Measurements from ENCODE around the gene CLCN2. TPM values are rescaled to one million over a fixed set of nuclear protein-coding genes. Genes with fewer than 3 reads are reported as not detected.
A peak's percentile ranks its signal among the peaks of the same experiment; 100 is the strongest.
"Not testable (repeated sequence)": the region's sequence is repeated elsewhere in the genome, so short reads cannot be mapped to it uniquely, and the experiment has no call there.

The CLCN2 gene
- total RNA-seq, 1 experiment from 2014 or later = 4.9 TPM

GRCh38 chr3:184348057-184348382, 13.4 kb downstream of the CLCN2 start:
- no peak for DNase-seq (ENCODE audit: extremely low read depth, low read depth)

DNA sequence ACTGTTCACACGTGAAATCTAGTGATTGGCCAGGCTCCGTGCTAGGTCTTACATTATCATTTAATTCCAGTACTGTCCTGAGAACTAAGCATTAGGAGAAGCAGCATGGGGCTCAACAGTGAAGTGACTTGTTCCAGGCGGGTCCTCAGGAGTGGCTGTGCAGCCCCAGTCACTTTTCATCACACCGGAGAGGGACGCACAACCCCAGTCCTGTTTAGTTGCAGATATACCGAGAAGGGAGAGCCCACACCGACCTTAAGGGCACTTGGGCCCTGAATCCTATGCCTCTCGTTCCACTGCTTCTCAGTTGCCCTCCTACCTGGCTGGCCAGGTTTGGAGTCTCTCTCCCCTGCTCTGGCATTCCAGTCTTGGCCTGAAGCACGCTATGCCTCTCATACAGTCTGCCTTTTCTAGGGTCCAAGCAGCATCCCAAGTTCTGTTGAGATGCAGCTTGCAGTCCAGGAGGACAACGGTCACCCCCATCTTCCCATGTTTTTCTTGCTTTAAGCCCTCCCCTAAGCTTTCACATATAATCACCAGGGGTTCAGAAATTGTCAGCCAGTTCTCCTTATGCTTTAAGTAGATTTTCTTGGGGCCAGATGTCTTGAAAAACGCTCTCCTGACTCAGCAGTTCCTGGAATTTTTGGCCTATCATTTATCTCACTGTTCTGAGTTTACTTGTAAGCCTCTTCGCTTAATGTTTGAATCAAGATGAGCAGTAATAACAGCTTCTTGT, 13.9 kb downstream of the CLCN2 start:
- no peak for DNase-seq (ENCODE audit: extremely low read depth, low read depth)

GRCh38 chr3:184346480-184347190, 14.8 kb downstream of the CLCN2 start:
- no peak for DNase-seq (ENCODE audit: extremely low read depth, low read depth)

- DNase-seq (ENCODE audit: extremely low read depth, low read depth) = peak; percentile 67
Observed at GRCh38 chr3:184345317-184346144, 15.9 kb downstream of the CLCN2 start.

GRCh38 chr3:184344579-184345316, 16.7 kb downstream of the CLCN2 start:
- DNase-seq (ENCODE audit: extremely low read depth, low read depth) = no peak

DNA sequence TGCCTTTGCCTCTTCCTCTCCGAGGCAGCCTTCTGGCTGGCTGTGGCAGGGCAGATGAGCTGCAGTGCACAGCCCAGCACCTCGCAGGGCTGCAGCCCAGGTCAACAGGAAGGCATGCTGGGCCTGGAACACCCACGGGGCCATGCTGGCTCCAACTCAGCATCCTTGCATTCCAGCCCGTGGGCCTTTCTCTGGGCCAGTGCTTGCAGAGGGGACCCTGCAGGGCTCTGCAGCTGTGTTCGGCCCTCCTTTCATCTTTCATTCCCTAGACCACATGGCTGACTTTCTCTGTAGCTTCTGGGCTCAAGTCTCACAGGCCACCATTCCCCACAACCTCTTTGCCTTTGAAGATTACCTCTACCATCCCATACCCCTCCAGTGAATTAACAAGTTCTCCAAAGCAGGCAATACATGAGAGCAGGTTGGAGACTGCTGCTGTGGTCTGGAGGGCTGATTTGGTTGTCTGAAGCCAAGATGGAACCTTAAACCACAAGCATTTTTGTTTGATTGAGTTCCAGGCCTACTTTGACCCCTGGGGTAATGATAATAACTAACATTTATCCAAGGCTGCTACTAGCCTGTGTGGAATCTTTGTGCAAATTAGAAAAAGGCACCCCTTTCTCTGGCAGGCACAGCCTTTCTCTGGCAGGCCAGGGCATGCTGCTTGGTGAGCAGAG, 18.1 kb downstream of the CLCN2 start:
- DNase-seq (ENCODE audit: extremely low read depth, low read depth) = no peak

DNA sequence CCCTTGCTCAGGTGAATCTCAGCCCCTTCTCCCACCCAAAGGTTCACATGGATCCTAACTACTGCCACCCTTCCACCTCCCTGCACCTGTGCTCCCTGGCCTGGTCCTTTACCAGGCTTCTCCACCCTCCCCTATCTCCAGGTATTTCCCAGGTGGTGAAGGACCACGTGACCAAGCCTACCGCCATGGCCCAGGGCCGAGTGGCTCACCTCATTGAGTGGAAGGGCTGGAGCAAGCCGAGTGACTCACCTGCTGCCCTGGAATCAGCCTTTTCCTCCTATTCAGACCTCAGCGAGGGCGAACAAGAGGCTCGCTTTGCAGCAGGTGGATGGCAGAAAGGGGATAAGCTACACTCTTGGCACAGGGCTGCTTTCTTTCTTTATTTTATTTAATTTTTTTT, 19.5 kb downstream of the CLCN2 start:
- DNase-seq (ENCODE audit: extremely low read depth, low read depth) = no peak

- not testable (repeated sequence) for DNase-seq (ENCODE audit: extremely low read depth, low read depth)
Observed at GRCh38 chr3:184339451-184340135, 21.8 kb downstream of the CLCN2 start.

GRCh38 chr3:184339001-184339400, 22.4 kb downstream of the CLCN2 start:
- no peak for DNase-seq (ENCODE audit: extremely low read depth, low read depth)

GRCh38 chr3:184338511-184338945, 22.9 kb downstream of the CLCN2 start:
- DNase-seq (ENCODE audit: extremely low read depth, low read depth) = no peak

DNA sequence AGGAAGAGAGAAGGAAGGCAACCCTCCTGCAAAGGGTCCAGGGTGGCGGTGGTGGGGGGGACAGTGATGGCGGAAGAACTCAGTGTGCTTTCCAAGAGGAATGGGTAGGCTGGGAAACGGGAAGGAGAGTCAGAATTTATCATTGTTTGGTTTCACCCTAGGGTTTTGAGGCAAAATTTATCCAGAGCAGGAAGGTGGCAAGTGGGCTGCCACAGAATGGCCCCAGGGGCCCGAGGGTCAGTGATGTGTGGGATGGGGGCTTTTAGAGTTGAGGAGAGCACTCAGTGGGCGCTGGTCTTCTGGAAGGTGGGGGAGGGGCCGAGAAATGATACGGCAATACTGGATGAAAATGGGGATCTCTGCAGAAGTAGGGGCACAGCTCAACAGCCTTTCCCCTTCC, 23.4 kb downstream of the CLCN2 start:
- no peak for DNase-seq (ENCODE audit: extremely low read depth, low read depth)

DNA sequence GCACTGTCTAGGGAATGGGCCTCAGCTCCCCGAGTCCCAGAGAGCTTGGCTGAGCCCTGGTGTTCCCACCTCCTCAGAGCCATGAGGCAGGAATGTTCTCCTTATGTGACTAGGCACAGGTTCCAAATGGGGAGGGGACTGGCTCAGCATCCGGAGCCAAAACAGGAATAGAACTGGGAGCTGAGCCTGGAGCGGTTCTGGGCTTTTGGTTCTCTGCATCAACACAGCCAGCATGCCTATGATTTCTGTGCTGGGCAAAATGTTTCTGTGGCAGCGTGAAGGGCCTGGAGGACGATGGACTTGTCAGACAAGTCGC, 24.0 kb downstream of the CLCN2 start, which contains the start of gene FAM131A:
Gene FAM131A, plus strand, starts transcription at position 202 of the 316 bp plus-strand sequence. Its CDS starts 31 bp downstream, at position 233.
- no peak for DNase-seq (ENCODE audit: extremely low read depth, low read depth)

GRCh38 chr3:184336547-184337398, 24.6 kb downstream of the CLCN2 start:
- DNase-seq (ENCODE audit: extremely low read depth, low read depth) = no peak

GRCh38 chr3:184335661-184336546, 25.5 kb downstream of the CLCN2 start:
- peak; percentile 50 for DNase-seq (ENCODE audit: extremely low read depth, low read depth)

- no peak for DNase-seq (ENCODE audit: extremely low read depth, low read depth)
Observed at GRCh38 chr3:184335291-184335660, 26.1 kb downstream of the CLCN2 start.

- DNase-seq (ENCODE audit: extremely low read depth, low read depth) = no peak
Observed at GRCh38 chr3:184334470-184335158, 26.8 kb downstream of the CLCN2 start.

DNA sequence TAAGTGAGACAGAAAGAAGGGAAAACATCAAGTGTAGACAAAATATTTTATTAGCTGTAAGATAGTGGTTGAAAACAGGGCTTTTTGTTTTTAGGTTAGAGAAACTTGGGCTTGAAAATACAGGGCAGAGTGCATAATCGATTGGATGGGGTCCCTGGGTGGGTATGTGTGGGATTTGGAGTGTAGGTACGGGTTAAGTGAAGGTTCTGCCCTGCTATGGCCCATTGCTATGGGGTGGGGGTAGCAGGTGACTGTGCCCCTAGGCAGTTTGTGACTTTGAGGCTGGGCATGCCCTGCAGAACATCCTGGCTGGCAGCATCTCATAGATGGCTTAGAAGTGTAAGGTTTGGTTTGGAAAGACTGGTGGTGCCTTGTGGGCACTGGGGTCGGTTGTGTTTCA, 27.7 kb downstream of the CLCN2 start:
- DNase-seq (ENCODE audit: extremely low read depth, low read depth) = no peak

Measured in NCI-H460 (cell line).